G401 (cell line): ENCODE measurements around the gene IL1R2. TPM values are rescaled to one million over a fixed set of nuclear protein-coding genes. Genes with fewer than 3 reads are reported as not detected.
A peak's percentile ranks its signal among the peaks of the same experiment; 100 is the strongest.

Experiments
- DNase-seq: peaks from one replicate; pipeline ENCODE4 v3.0.0-alpha.2; 2015; ENCODE audit warnings: low spot score
- in situ Hi-C: cut with HindIII; loops from 2 replicates; pipeline ENCODE4 v1.10.0; 2016; ENCODE audit warnings: low sequenced_read_pairs, mixed read lengths
- total RNA-seq: library from RNA; depleted of rRNA; stranded (reverse); fragments of >200 nt; shearing (Covaris generic); gene quantifications from 2 replicates; pipeline ENCODE4 v1.2.3, GENCODE V29; 2014

IL1R2 gene
- total RNA-seq, 1 experiment from 2014 or later = not detected

- in situ Hi-C loops = no loop called here
- DNase-seq = no peak
These were observed 21.7 kb downstream of the IL1R2 start for GRCh38 chr2:102013206-102014040.

GRCh38 chr2:102014041-102014345, 22.2 kb downstream of the IL1R2 start:
- in situ Hi-C loops = no loop called here
- no peak for DNase-seq

GRCh38 chr2:102015399-102015798, 23.6 kb downstream of the IL1R2 start:
- no peak for DNase-seq
- in situ Hi-C loops = no loop called here

- in situ Hi-C loops = no loop called here
- no peak for DNase-seq
These were observed 24.7 kb downstream of the IL1R2 start for GRCh38 chr2:102016399-102016955.

GRCh38 chr2:102018823-102019445, 27.2 kb downstream of the IL1R2 start:
- no peak for DNase-seq
- in situ Hi-C loops = no loop called here

- peak; percentile 39 for DNase-seq
- in situ Hi-C loops = no loop called here
These were observed 28.9 kb downstream of the IL1R2 start for GRCh38 chr2:102020596-102021170.

GRCh38 chr2:102021779-102022178, 30.0 kb downstream of the IL1R2 start:
- in situ Hi-C loops = no loop called here
- no peak for DNase-seq

GRCh38 chr2:102022884-102023539, 31.3 kb downstream of the IL1R2 start:
- in situ Hi-C loops = no loop called here
- DNase-seq = no peak

GRCh38 chr2:102024410-102024809, 32.6 kb downstream of the IL1R2 start:
- in situ Hi-C loops = no loop called here

GRCh38 chr2:102025016-102025501, 33.3 kb downstream of the IL1R2 start:
- DNase-seq = no peak
- in situ Hi-C loops = no loop called here

More at GRCh38 chr2:102024410-102024809, 32.6 kb downstream of the IL1R2 start:
- no peak for DNase-seq

GRCh38 chr2:102025583-102026267, 34.0 kb downstream of the IL1R2 start:
- no peak for DNase-seq
- in situ Hi-C loops = no loop called here

GRCh38 chr2:102027036-102027980, 35.5 kb downstream of the IL1R2 start:
- in situ Hi-C loops = no loop called here
- no peak for DNase-seq

- in situ Hi-C loops = no loop called here
- DNase-seq = no peak
These were observed 36.7 kb downstream of the IL1R2 start for GRCh38 chr2:102028470-102028869.

GRCh38 chr2:102029405-102029804, 37.6 kb downstream of the IL1R2 start:
- DNase-seq = no peak
- in situ Hi-C loops = no loop called here

GRCh38 chr2:102029952-102030351, 38.2 kb downstream of the IL1R2 start:
- in situ Hi-C loops = no loop called here
- no peak for DNase-seq

GRCh38 chr2:102030502-102030854, 38.7 kb downstream of the IL1R2 start:
- DNase-seq = no peak
- in situ Hi-C loops = no loop called here

GRCh38 chr2:102030855-102031527, 39.2 kb downstream of the IL1R2 start:
- in situ Hi-C loops = no loop called here

More at GRCh38 chr2:102030855-102031527, 39.2 kb downstream of the IL1R2 start:
- DNase-seq = no peak
